Astrocyte (in vitro differentiated cells and primary cell): ENCODE measurements around the gene SYNRG. TPM values are rescaled to one million over a fixed set of nuclear protein-coding genes. Genes with fewer than 3 reads are reported as not detected.

ENCODE experiments used
- DNase-seq: peaks from one replicate; pipeline ENCODE4 v3.0.0-alpha.2; 2010; ENCODE audit warnings: low read depth
- FAIRE-seq: peaks from 2 replicates; lab custom pipeline; 2011; peaks lifted over from hg19 to GRCh38; lab: Jason Lieb, UNC
- H2AFZ ChIP-seq: 2 replicates; pipeline ENCODE4 v1.6.0; 2012; ENCODE audit warnings: low read depth, low read length, inconsistent platforms
- H3K27ac ChIP-seq: 2 replicates; pipeline ENCODE4 v1.5.1; 2011; ENCODE audit warnings: low read depth, low read length, inconsistent platforms
- H3K27me3 ChIP-seq: 2 replicates; pipeline ENCODE4 v1.6.0; 2011; ENCODE audit warnings: low read length, inconsistent platforms; ENCODE audit not compliant: insufficient read depth
- H3K36me3 ChIP-seq: 2 replicates; pipeline ENCODE4 v1.5.1; 2011; ENCODE audit warnings: low read length, inconsistent platforms; ENCODE audit not compliant: insufficient read depth
- H3K4me1 ChIP-seq: 2 replicates; pipeline ENCODE4 v1.5.1; 2011; ENCODE audit warnings: low read length, inconsistent platforms; ENCODE audit not compliant: insufficient read depth
- H3K4me2 ChIP-seq: 2 replicates; pipeline ENCODE4 v1.6.0; 2012; ENCODE audit warnings: low read length, inconsistent platforms
- H3K4me3 ChIP-seq: 2 replicates; pipeline ENCODE4 v1.5.1; 2011; ENCODE audit warnings: low read depth, mild to moderate bottlenecking, low read length, inconsistent platforms; ENCODE audit not compliant: insufficient read depth
- H3K79me2 ChIP-seq: 2 replicates; pipeline ENCODE4 v1.6.0; 2012; ENCODE audit warnings: mild to moderate bottlenecking, low read length, inconsistent platforms; ENCODE audit not compliant: insufficient read depth
- H3K9ac ChIP-seq: 2 replicates; pipeline ENCODE4 v1.6.0; 2012; ENCODE audit warnings: mild to moderate bottlenecking, low read length, inconsistent platforms
- H3K9me3 ChIP-seq: 2 replicates; pipeline ENCODE4 v1.5.1; 2012; ENCODE audit warnings: low read depth, mild to moderate bottlenecking, low read length, inconsistent platforms; ENCODE audit not compliant: insufficient read depth
- H4K20me1 ChIP-seq: 2 replicates; pipeline ENCODE4 v1.6.0; 2012; ENCODE audit warnings: low read length, inconsistent platforms; ENCODE audit not compliant: insufficient read depth
- H3K27ac Mint-ChIP-seq: one replicate; pipeline ENCODE4 v1.8.0; 2021; ENCODE audit warnings: mild to moderate bottlenecking, mixed read lengths; ENCODE audit not compliant: unreplicated experiment
- H3K27me3 Mint-ChIP-seq: one replicate; pipeline ENCODE4 v1.8.0; 2021; ENCODE audit warnings: low read depth, mixed read lengths; ENCODE audit not compliant: unreplicated experiment
- H3K36me3 Mint-ChIP-seq: one replicate; pipeline ENCODE4 v1.8.0; 2021; ENCODE audit warnings: low read depth, mixed read lengths; ENCODE audit not compliant: unreplicated experiment
- H3K4me1 Mint-ChIP-seq: one replicate; pipeline ENCODE4 v1.8.0; 2021; ENCODE audit warnings: low read depth, mixed read lengths; ENCODE audit not compliant: unreplicated experiment
- H3K4me3 Mint-ChIP-seq: one replicate; pipeline ENCODE4 v1.8.0; 2021; ENCODE audit warnings: mild to moderate bottlenecking, moderate library complexity, mixed read lengths; ENCODE audit not compliant: unreplicated experiment
- H3K9me3 Mint-ChIP-seq: one replicate; pipeline ENCODE4 v1.8.0; 2021; ENCODE audit warnings: mild to moderate bottlenecking, mixed read lengths; ENCODE audit not compliant: unreplicated experiment
- EZH2 ChIP-seq: IDR thresholded peaks from 2 replicates; pipeline ENCODE4 v1.6.1; 2012; ENCODE audit warnings: mild to moderate bottlenecking, low read length, inconsistent platforms; ENCODE audit not compliant: insufficient read depth
- total RNA-seq: library from RNA; stranded (reverse); gene quantifications from 2 replicates; pipeline ENCODE4 v1.2.1, GENCODE V29; 2021
- TF ChIP-seq, protein P1 (sequence below): IDR thresholded peaks from 2 replicates; pipeline ENCODE4 v1.5.1; 2011; ENCODE audit warnings: low read depth, mild to moderate bottlenecking, inconsistent platforms, low read length, moderate library complexity; ENCODE audit not compliant: insufficient read depth

The SYNRG gene
- total RNA-seq, 1 donor from 2014 or later: 31.3 TPM

DNA sequence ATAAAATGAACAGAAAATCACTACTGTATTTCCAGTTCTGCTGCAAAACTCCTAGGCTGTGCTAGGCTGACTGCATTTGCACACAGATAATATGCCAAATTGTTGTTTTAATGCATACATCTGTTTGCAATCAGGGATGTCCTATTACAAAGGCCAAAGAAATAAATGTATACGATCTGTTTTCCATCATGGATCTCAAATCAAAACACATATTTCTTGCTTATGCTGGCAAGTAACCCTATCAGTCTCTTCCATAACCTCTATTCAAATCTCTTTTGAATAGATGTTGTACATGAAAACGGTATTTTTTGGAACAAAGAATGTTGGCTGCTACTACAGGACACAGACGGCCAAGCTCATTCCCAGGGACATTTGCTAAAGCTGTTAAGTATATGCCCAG is 62.9 kb downstream of the SYNRG start:
- no peaks in the 10 kb centered on the region for H3K27me3 ChIP-seq
- H3K27ac Mint-ChIP-seq: no peak overlapping the region
- H3K4me1 ChIP-seq: peaks cover 3% of the 10 kb centered on the region
- no peak overlapping the region for H3K4me2 ChIP-seq
- no peaks in the 10 kb centered on the region for H3K9me3 Mint-ChIP-seq
- H3K27ac ChIP-seq: no peak overlapping the region
- H3K79me2 ChIP-seq: peaks cover 54% of the 10 kb centered on the region
- H3K4me1 Mint-ChIP-seq: peaks cover 14% of the 10 kb centered on the region
- H3K4me3 Mint-ChIP-seq: no peak overlapping the region
- DNase-seq (no peak), FAIRE-seq (no peak)
- H3K36me3 Mint-ChIP-seq: peaks cover 9% of the 10 kb centered on the region
- no peak overlapping the region for H3K4me3 ChIP-seq
- peaks cover 12% of the 10 kb centered on the region for H3K36me3 ChIP-seq
- peaks cover 39% of the 10 kb centered on the region for H4K20me1 ChIP-seq
- H3K9ac ChIP-seq: no peak overlapping the region
- H3K27me3 Mint-ChIP-seq: no peaks in the 10 kb centered on the region
- no peak overlapping the region for H2AFZ ChIP-seq
- no peaks in the 10 kb centered on the region for H3K9me3 ChIP-seq
- TF ChIP-seq EZH2: no peak

DNA sequence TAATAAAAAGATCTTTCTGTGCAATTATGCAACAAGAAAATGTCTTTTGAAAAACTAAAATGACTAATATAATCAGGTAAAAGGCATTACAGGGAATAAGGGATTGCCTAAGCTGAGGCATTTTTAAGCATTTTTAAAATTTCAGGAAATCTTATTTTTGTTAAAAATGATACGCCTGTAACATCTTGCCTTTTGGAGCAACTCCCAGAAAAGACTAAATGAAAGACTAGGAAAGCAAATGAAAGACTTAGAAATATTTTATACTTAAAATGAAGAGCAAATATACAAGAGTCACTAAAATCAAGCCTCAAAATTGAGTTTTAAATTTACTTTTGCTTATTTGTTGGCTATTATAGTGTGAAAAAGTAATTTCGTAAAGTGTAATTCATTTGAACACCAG is 63.7 kb downstream of the SYNRG start:
- Histone ChIP-seq H3K36me3 (peaks cover 9% of the 10 kb centered on the region), H3K27me3 (no peaks in the 10 kb centered on the region), H3K4me1 (peaks cover 3% of the 10 kb centered on the region), H3K9ac (no peak overlapping the region), H2AFZ (no peak overlapping the region), H3K79me2 (peaks cover 46% of the 10 kb centered on the region), H4K20me1 (peaks cover 31% of the 10 kb centered on the region), H3K9me3 (no peaks in the 10 kb centered on the region), H3K4me2 (no peak overlapping the region), H3K4me3 (no peak overlapping the region), H3K27ac (no peak overlapping the region)
- peaks cover 14% of the 10 kb centered on the region for H3K36me3 Mint-ChIP-seq
- H3K27ac Mint-ChIP-seq: no peak overlapping the region
- DNase-seq: no peak
- H3K9me3 Mint-ChIP-seq: no peaks in the 10 kb centered on the region
- H3K27me3 Mint-ChIP-seq: no peaks in the 10 kb centered on the region
- H3K4me3 Mint-ChIP-seq: no peak overlapping the region
- TF ChIP-seq EZH2: no peak
- TF ChIP-seq, protein P1, sequence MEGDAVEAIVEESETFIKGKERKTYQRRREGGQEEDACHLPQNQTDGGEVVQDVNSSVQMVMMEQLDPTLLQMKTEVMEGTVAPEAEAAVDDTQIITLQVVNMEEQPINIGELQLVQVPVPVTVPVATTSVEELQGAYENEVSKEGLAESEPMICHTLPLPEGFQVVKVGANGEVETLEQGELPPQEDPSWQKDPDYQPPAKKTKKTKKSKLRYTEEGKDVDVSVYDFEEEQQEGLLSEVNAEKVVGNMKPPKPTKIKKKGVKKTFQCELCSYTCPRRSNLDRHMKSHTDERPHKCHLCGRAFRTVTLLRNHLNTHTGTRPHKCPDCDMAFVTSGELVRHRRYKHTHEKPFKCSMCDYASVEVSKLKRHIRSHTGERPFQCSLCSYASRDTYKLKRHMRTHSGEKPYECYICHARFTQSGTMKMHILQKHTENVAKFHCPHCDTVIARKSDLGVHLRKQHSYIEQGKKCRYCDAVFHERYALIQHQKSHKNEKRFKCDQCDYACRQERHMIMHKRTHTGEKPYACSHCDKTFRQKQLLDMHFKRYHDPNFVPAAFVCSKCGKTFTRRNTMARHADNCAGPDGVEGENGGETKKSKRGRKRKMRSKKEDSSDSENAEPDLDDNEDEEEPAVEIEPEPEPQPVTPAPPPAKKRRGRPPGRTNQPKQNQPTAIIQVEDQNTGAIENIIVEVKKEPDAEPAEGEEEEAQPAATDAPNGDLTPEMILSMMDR: no peak
- no peak for FAIRE-seq
- peaks cover 18% of the 10 kb centered on the region for H3K4me1 Mint-ChIP-seq

DNA sequence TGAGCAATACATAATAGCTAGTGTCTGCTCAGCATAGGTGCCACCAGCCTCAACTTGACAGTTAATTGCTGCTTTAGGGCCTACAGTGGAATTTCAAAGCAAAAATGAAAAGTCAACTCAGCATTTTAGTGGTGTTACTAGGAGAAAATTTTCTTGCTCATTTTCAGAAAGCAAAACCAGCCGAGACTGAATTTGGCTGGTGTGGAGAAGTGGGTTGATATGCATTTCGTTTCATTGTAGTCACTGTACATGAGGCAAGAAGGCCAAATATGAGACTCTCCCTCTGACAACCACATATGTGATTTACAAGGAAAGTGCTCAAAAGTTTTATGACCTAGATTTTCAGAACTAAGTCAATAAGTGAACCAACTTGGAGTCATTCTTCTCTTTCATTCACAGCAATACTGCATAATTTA is 65.6 kb downstream of the SYNRG start:
- Mint-ChIP-seq H3K27me3 (no peaks in the 10 kb centered on the region), H3K36me3 (peaks cover 15% of the 10 kb centered on the region), H3K4me3 (no peak overlapping the region), H3K27ac (no peak overlapping the region), H3K9me3 (no peaks in the 10 kb centered on the region), H3K4me1 (peaks cover 18% of the 10 kb centered on the region)
- no peak for DNase-seq
- H3K4me2 ChIP-seq: no peak overlapping the region
- H3K4me1 ChIP-seq: peaks cover 3% of the 10 kb centered on the region
- peaks cover 20% of the 10 kb centered on the region for H4K20me1 ChIP-seq
- H2AFZ ChIP-seq: no peak overlapping the region
- no peak for FAIRE-seq
- peaks cover 24% of the 10 kb centered on the region for H3K36me3 ChIP-seq
- no peak overlapping the region for H3K4me3 ChIP-seq
- no peaks in the 10 kb centered on the region for H3K9me3 ChIP-seq
- no peak overlapping the region for H3K27ac ChIP-seq
- H3K9ac ChIP-seq: no peak overlapping the region
- peaks cover 32% of the 10 kb centered on the region for H3K79me2 ChIP-seq
- no peaks in the 10 kb centered on the region for H3K27me3 ChIP-seq
- TF ChIP-seq, protein P1: no peak
- TF ChIP-seq EZH2: no peak
